HCT116 (cell line): Measurements from ENCODE around the gene SH3GL3. TPM values are rescaled to one million over a fixed set of nuclear protein-coding genes. Genes with fewer than 3 reads are reported as not detected.

ENCODE experiments used
- ATAC-seq: fragments of 200-7000 bp; cut with Tn5 transposase; 2 replicates; pipeline ENCODE4 v1.9.1; 2020; ENCODE audit warnings: mild to moderate bottlenecking, moderate library complexity
- BruUV-seq: library from RNA; stranded (reverse); fragments of 400-500 nt; replicated peaks from 2 replicates; lab custom pipeline; 2021; lab: Mats Ljungman, UMichigan
- CTCF ChIA-PET: fragments of 300-600 bp; sonication (Branson Sonifier 250); formaldehyde crosslinking; loops from one replicate; lab custom pipeline; 2021; ENCODE audit warnings: antibody characterized with exemption; lab: Charles Lee
- POLR2A ChIA-PET: fragments of 300-600, 350-600 bp; sonication (Branson Sonifier 250); formaldehyde crosslinking; loops from one replicate; lab custom pipeline; 2021; ENCODE audit warnings: antibody characterized with exemption; lab: Charles Lee
- RAD21 ChIA-PET, 2 experiments: fragments of 300-600 bp; sonication (Branson Sonifier 250); formaldehyde crosslinking; loops; one replicate each; lab custom pipeline; 2023; ENCODE audit warnings: low total read pairs in 2 of 2; ENCODE audit not compliant: uncharacterized antibody in 2 of 2, unreplicated experiment in 2 of 2, low non-redundant PET in 1 of 2; lab: Charles Lee
- DNase-seq: peaks from one replicate; pipeline ENCODE4 v3.0.0-alpha.2; 2010; ENCODE audit warnings: low read depth, low spot score
- H2AFZ ChIP-seq: fragments of 200-600 bp; shearing (Covaris generic), sonication (generic); 2 replicates; pipeline ENCODE4 v1.6.1; 2017; ENCODE audit warnings: low read depth, mixed run types, mixed read lengths, antibody characterized with exemption, low read length; ENCODE audit not compliant: poor library complexity, severe bottlenecking
- H3K27ac ChIP-seq: 2 replicates; pipeline ENCODE4 v1.5.1; 2012; ENCODE audit warnings: low read depth, low read length
- H3K27me3 ChIP-seq: fragments of 200-600 bp; sonication (generic); 2 replicates; pipeline ENCODE4 v1.6.1; 2016; ENCODE audit warnings: mixed run types, low read length, mixed read lengths; ENCODE audit not compliant: insufficient read depth
- H3K36me3 ChIP-seq, 2 experiments: fragments of 200-500 bp in 1 of 2; fragments of 200-600 bp in 1 of 2; sonication (Bioruptor generic) in 1 of 2; sonication (generic) in 1 of 2; 2 replicates each; pipeline versions ENCODE4 v1.5.1 to v1.6.1; 2014 to 2016; ENCODE audit warnings: low read length in 2 of 2, inconsistent platforms in 1 of 2, mixed read lengths in 1 of 2, mixed run types in 1 of 2; ENCODE audit not compliant: insufficient read depth in 2 of 2, control insufficient read depth in 1 of 2
- H3K4me1 ChIP-seq, 2 experiments: fragments of 200-600 bp in 1 of 2; sonication (generic) in 1 of 2; 2 replicates each; pipeline versions ENCODE4 v1.5.1 to v1.6.1; 2012 to 2017; ENCODE audit warnings: low read length in 2 of 2, inconsistent platforms in 1 of 2, mild to moderate bottlenecking in 1 of 2, mixed read lengths in 1 of 2, mixed run types in 1 of 2, moderate library complexity in 1 of 2; ENCODE audit not compliant: insufficient read depth in 2 of 2, control insufficient read depth in 1 of 2
- H3K4me2 ChIP-seq: fragments of 200-600 bp; sonication (generic); 2 replicates; pipeline ENCODE4 v1.6.1; 2017; ENCODE audit warnings: mixed run types, low read length, mixed read lengths
- H3K4me3 ChIP-seq, 2 experiments: fragments of 200-600 bp in 1 of 2; sonication (generic) in 1 of 2; replicated peaks in 1 of 2; 2 replicates each; pipeline ENCODE4 v1.5.1; 2011 to 2016; ENCODE audit warnings: low read length in 2 of 2, control low read depth in 1 of 2, low read depth in 1 of 2, mild to moderate bottlenecking in 1 of 2, mixed read lengths in 1 of 2, mixed run types in 1 of 2
- H3K79me2 ChIP-seq: fragments of 200-600 bp; sonication (generic); 2 replicates; pipeline ENCODE4 v1.6.1; 2017; ENCODE audit warnings: mild to moderate bottlenecking, mixed run types, low read length, moderate library complexity, mixed read lengths; ENCODE audit not compliant: insufficient read depth
- H3K9ac ChIP-seq: fragments of 200-600 bp; sonication (generic); 2 replicates; pipeline ENCODE4 v1.6.1; 2016; ENCODE audit warnings: low read length, mixed read lengths
- H3K9me2 ChIP-seq: fragments of 200-600 bp; sonication (generic), shearing (Covaris generic); 2 replicates; pipeline ENCODE4 v1.6.1; 2017; ENCODE audit warnings: mixed run types, mild to moderate bottlenecking, moderate library complexity; ENCODE audit not compliant: insufficient read depth
- H3K9me3 ChIP-seq, 2 experiments: fragments of 200-500 bp in 1 of 2; fragments of 200-600 bp in 1 of 2; sonication (Bioruptor generic) in 1 of 2; sonication (generic) in 1 of 2; 2 replicates each; pipeline ENCODE4 v1.6.1; 2014 to 2017; ENCODE audit warnings: low read length in 2 of 2, mixed read lengths in 2 of 2, inconsistent platforms in 1 of 2, low read depth in 1 of 2, mild to moderate bottlenecking in 1 of 2, mixed run types in 1 of 2, moderate library complexity in 1 of 2; ENCODE audit not compliant: control insufficient read depth in 1 of 2, insufficient read depth in 1 of 2
- H4K20me1 ChIP-seq: fragments of 200-600 bp; sonication (generic), shearing (Covaris generic); 2 replicates; pipeline ENCODE4 v1.6.1; 2017; ENCODE audit warnings: mixed run types, mild to moderate bottlenecking, moderate library complexity; ENCODE audit not compliant: insufficient read depth
- ATF3 ChIP-seq: IDR thresholded peaks from 2 replicates; pipeline ENCODE4 v1.6.1; 2012
- CBX3 ChIP-seq: IDR thresholded peaks from 2 replicates; pipeline ENCODE4 v1.6.1; 2012; ENCODE audit warnings: low read depth
- CEBPB ChIP-seq: IDR thresholded peaks from 2 replicates; pipeline ENCODE4 v1.6.1; 2012; ENCODE audit warnings: low read depth
- CTCF ChIP-seq, 3 experiments: fragments of 200-600 bp in 1 of 3; sonication (generic) in 1 of 3; IDR thresholded peaks in 2 of 3; conservative IDR thresholded peaks in 1 of 3; 2 replicates each; pipeline ENCODE4 v1.5.1; 2012 to 2017; ENCODE audit warnings: low read depth in 2 of 3, low read length in 2 of 3, antibody characterized with exemption in 1 of 3, borderline replicate concordance in 1 of 3, control low read depth in 1 of 3, mild to moderate bottlenecking in 1 of 3, mixed read lengths in 1 of 3, mixed run types in 1 of 3, moderate library complexity in 1 of 3; ENCODE audit not compliant: insufficient read depth in 1 of 3
- EGR1 ChIP-seq: IDR thresholded peaks from 2 replicates; pipeline ENCODE4 v1.6.1; 2012; ENCODE audit warnings: low read depth
- ELF1 ChIP-seq: IDR thresholded peaks from 2 replicates; pipeline ENCODE4 v1.6.1; 2012; ENCODE audit warnings: low read depth, borderline replicate concordance
- EZH2 ChIP-seq: fragments of 200-600 bp; sonication (generic); IDR thresholded peaks from 2 replicates; pipeline ENCODE4 v1.6.1; 2017; ENCODE audit warnings: antibody characterized with exemption, mixed run types
- FOSL1 ChIP-seq: IDR thresholded peaks from 2 replicates; pipeline ENCODE4 v1.6.1; 2012; ENCODE audit warnings: low read depth
- JUND ChIP-seq: IDR thresholded peaks from 2 replicates; pipeline ENCODE4 v1.6.1; 2012
- MAX ChIP-seq: IDR thresholded peaks from 2 replicates; pipeline ENCODE4 v1.6.1; 2012
- POLR2A ChIP-seq: IDR thresholded peaks from 2 replicates; pipeline ENCODE4 v1.7.0; 2011; ENCODE audit warnings: borderline replicate concordance; ENCODE audit not compliant: insufficient read depth, insufficient read length; ENCODE audit errors: extremely low read depth
- RAD21 ChIP-seq: IDR thresholded peaks from 2 replicates; pipeline ENCODE4 v1.6.1; 2012; ENCODE audit warnings: low read depth, mild to moderate bottlenecking
- SP1 ChIP-seq: IDR thresholded peaks from 2 replicates; pipeline ENCODE4 v1.6.1; 2012; ENCODE audit warnings: low read depth
- SRF ChIP-seq: IDR thresholded peaks from 2 replicates; pipeline ENCODE4 v1.6.1; 2012; ENCODE audit warnings: low read depth
- TCF7L2 ChIP-seq: IDR thresholded peaks from 2 replicates; pipeline ENCODE4 v1.7.0; 2011; ENCODE audit warnings: borderline replicate concordance, inconsistent platforms; ENCODE audit not compliant: insufficient read depth, insufficient read length; ENCODE audit errors: extremely low read depth
- ZFX ChIP-seq: fragments of 450-650 bp; IDR thresholded peaks from 2 replicates; pipeline ENCODE4 v1.6.1; 2017
- intact Hi-C: fragments of 100-400 bp; cut with micrococcal nuclease; formaldehyde crosslinking; loops from 2 replicates; pipeline ENCODE4 v1.10.0; 2022
- total RNA-seq: library from RNA; stranded (reverse); gene quantifications from one replicate; pipeline ENCODE4 v1.2.1, GENCODE V29; 2021; ENCODE audit not compliant: unreplicated experiment

Gene SH3GL3
- total RNA-seq, 1 experiment from 2014 or later = 1.3 TPM

- no peaks in the 10 kb centered on the region for H4K20me1 ChIP-seq
- no peak overlapping the region for H2AFZ ChIP-seq
- no peak overlapping the region for H3K4me3 ChIP-seq
- no peak overlapping the region for H3K4me2 ChIP-seq
- intact Hi-C loops = no loop called here
- H3K4me1 ChIP-seq = no peaks in the 10 kb centered on the region
- no peaks in the 10 kb centered on the region for H3K79me2 ChIP-seq
- CTCF ChIA-PET = no interaction called here
- RAD21 ChIA-PET = no interaction called here
- H3K9me2 ChIP-seq = no peaks in the 10 kb centered on the region
- POLR2A ChIA-PET = no interaction called here
- ATAC-seq (no peak), DNase-seq (no peak)
- H3K36me3 ChIP-seq = no peaks in the 10 kb centered on the region
- H3K27ac ChIP-seq = no peak overlapping the region
- peaks cover 13% of the 10 kb centered on the region for H3K27me3 ChIP-seq
- no peaks in the 10 kb centered on the region for H3K9me3 ChIP-seq
- H3K9ac ChIP-seq = no peak overlapping the region
- BruUV-seq = no TSS peak
- TF ChIP-seq ZFX (no peak), FOSL1 (no peak), MAX (no peak), EZH2 (no peak), SRF (no peak), TCF7L2 (no peak), JUND (no peak), EGR1 (no peak), CBX3 (no peak), POLR2A (no peak), SP1 (no peak), CEBPB (no peak), ATF3 (no peak), ELF1 (no peak), CTCF (IDR thresholded peaks at IDR 0.05 in 2 of 3, conservative IDR thresholded peaks at IDR 0.05 in 1 of 3; ENCODE audit: borderline replicate concordance in 1 of 3, insufficient read depth in 1 of 3, low read depth in 2 of 3, low read length in 2 of 3) (no peak), RAD21 (no peak)
Measured at GRCh38 chr15:83653288-83653638, 206.1 kb downstream of the SH3GL3 start.
